HG03135 (cell line): ENCODE results near the gene ZNF292.
"Not testable (repeated sequence)": the region's sequence is repeated elsewhere in the genome, so short reads cannot be mapped to it uniquely, and the experiment has no call there.

Experiments
- ATAC-seq: cut with Tn5 transposase; IDR thresholded peaks from one replicate; pipeline ENCODE4 v1.9.1; 2021; ENCODE audit warnings: mild to moderate bottlenecking, moderate library complexity; ENCODE audit not compliant: unreplicated experiment

Gene ZNF292

DNA sequence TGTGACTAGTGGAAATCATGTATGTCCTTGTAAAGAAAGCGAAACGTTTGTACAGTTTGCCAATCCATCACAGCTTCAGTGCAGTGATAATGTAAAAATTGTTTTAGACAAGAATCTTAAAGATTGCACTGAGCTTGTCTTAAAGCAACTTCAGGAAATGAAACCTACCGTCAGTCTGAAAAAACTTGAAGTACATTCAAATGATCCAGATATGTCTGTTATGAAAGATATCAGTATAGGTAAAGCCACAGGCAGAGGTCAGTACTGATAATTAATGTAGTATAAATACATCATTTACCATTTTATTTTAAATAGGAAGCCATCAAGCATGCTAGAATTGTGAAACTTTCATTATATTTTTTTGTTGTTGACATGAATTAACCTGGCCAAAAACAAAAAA lies 106.2 kb downstream of the ZNF292 start:
- no peak for ATAC-seq

DNA sequence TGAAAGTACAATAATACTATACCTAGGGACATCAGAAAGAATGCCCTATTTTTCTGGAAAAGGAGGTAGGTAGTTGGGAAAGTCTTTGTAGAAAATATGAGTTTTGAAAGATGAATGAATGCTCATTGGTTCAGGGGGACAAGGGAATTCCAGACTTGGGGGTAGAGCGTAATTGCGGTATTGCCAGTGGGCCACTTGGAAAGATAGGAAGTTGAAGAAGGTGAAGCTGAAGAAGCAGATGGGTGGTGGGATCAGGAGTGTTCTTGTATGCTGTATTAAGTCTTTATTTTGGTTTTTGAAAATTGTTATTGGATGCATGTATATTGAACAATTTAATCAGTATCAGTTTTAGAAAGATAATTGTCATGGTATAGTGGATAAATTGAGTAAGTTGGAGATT lies 109.1 kb downstream of the ZNF292 start:
- no peak for ATAC-seq

DNA sequence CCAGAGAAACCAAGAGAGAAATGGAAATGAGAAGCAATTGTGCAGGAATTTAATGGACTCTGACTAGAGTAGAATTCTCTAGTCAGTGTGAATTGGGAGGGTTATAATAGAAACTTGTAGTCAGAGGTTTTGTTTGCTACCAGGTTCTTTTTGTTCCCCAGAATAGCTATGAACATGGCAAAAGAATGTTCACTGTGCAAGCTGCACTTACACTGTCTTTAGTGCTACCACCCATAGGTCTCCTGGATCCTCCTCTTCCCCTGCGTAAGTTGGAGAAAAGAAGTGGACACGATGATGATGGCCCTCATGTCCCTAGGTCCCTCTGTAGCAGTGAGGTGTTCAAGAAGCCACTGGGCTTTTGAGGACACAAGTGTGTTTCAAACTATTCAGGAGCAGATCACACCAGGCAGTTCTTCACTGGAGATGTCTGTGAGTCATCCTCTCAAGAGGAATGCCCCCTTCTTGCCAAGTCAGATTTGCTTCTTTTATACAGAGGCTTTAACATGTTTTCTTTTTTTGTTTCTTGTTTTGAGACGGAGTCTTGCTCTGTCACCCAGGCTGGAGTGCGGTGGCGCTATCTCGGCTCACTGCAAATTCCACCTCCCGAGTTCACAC lies 119.4 kb downstream of the ZNF292 start:
- ATAC-seq, result no peak

DNA sequence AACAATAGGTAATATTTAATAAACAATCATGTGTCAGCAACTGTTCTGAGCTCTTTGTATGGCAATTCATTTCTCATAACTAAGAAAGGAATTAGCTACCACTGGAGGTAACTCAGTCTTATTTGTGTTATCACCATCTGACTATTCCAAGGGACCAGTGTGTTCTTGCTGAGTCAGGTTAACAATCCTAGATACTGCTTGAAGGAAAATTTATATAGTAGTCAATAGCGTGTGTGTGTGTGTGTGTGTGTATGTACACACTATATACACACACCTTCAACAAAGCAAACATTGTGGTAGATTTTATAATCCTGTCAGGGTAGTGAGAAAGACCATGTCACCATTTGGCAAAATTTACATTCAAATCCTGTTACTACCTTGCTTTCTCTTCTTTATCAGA lies 121.3 kb downstream of the ZNF292 start:
- ATAC-seq, result no peak

DNA sequence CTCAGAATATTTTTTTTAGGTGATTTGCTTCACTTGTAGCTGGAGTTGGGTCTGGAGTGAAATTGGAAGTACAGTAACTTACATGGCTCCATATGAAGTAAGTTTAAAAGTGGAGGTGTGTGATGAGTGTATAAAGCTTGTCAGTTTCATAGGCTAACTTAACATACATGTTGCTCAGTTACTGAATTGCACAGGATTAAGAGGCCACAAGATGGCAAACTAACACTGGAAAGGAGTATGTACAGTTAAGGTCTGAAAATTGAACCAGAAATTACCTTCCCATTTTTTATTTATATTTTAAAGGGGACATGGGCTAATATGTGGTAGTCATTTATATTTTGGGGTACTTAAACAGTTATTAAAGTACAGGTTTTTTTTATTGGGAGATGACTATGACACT lies 121.8 kb downstream of the ZNF292 start:
- ATAC-seq, result no peak

DNA sequence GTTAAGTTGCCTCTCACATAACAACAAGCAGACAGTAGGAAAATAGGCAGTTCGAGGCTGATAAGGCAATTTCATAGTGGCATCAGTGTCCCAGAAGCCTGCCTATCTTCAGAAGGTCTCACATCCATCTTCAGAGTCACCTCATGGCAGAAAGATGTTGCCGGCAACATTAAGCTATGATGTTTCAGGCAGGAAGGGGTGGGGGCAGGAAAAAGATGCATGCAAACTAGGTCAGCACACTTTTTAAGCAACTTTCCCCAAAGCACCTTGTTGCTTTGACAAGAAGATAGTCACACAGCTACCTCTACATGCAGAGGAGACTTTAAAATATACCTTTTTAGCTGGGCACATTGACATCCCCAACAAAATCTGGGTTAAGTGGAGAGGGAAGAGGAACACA lies 123.8 kb downstream of the ZNF292 start:
- ATAC-seq, result no peak

DNA sequence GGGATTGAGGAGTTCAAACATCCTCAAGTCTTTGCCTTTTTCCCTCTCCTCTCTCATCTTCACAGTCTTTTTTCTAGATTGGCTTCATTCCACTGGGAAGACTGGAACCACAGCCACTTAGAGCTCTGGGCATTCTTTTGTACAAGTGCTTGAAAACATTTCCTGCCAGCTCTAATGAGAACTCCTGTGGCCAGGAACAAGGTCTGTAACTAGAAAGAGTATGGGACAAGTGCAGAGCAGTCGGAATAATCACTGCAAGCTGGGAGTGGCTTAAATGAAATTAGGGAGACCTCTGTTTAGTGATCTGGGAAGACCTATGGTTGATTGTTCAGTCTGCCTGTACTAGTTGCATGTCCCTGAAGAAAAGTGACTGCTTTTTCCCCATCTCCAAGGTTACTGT lies 126.1 kb downstream of the ZNF292 start:
- no peak for ATAC-seq

DNA sequence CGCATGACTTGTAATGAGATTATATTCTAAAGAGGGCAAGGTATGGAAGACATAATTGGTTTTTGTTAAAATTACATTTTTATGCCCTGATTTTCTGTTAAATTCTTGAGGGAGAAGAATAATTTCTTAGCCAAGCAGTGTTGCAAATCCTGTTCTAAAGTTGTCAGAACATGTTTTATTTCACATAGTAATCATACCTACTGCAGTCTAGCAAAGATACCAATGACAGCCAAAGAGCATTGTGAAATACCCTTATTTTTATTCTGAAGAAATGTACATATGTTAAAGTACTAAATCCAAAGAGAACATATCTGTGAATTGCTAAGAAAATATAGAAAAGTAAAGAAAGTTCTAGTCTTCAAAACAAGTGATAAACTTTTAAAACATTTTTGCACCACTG lies 127.4 kb downstream of the ZNF292 start:
- no peak for ATAC-seq

DNA sequence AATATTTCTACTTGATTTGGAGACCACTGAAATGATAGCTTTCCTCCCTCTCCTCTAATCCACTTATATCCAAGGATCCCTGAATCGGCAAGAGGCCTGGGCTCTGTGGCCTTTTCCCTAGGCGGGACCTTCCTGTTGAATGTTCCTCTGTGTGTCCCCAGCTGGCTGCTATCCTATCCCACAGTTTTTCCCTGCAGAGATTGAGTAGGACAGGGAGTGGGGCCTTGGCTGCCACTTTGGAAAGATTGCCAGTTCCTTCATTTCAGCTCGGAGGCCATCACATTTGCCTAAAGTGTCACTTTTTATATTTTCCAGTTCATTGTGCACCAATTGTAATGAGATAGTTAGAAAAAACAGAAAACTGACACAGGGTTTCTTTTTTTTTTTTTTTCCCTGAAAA lies 128.1 kb downstream of the ZNF292 start:
- no peak for ATAC-seq

DNA sequence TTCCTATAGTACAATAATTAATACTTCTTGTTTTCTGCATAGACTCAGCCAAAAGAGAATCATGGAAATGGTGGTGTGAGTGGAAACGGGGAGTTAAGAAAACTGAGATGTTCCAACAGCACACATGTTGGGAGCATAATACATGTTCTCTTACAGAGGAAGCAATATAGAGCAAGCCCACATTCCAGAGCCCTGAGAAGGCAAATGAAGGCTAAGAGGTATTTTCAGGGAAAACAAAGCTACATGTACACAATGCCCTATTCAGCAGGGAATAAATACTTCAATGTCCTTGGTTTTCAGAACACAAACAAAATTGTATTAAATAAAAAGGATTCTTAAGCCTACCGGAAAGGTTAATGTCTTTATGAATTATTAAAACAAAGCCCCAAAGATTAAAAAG lies 131.9 kb downstream of the ZNF292 start:
- ATAC-seq, result no peak

DNA sequence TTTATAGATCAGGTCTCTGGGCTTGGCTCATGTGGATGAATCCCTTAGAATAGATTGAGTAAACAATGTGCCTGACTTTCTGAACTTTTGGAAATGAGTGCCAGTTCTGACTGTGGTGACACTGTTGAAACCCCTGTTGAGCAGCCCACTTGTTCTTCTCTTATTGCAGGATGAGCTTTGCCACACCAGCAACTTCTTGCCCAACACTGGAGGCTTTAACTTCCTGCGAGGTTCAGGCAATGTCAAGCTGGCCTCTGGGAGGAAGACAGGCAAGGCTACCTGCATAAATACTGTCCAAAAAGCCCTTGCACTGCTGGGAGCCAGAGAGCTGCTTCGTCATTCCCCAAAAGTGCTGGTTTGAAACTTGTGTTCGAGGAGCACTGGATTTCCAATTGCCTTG lies 134.2 kb downstream of the ZNF292 start:
- ATAC-seq, result no peak

DNA sequence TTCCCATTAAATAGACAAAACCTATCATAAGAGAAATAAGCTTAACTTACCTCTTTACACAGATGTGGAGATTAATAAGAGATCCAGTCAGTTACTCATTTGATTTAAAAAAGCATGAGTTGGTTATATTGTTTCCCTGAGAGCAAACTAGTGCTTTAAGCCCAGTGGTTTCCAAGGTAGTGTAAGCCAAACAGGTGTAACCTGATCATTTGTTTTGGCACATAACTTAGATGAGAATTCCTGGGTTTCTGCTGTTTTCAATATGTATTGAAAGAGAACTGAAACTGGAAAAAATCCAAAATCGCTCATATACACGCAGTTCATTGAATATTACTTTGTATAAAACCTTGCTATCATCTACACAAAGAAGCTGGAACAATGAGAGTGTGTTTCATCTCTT lies 136.5 kb downstream of the ZNF292 start:
- no peak for ATAC-seq

DNA sequence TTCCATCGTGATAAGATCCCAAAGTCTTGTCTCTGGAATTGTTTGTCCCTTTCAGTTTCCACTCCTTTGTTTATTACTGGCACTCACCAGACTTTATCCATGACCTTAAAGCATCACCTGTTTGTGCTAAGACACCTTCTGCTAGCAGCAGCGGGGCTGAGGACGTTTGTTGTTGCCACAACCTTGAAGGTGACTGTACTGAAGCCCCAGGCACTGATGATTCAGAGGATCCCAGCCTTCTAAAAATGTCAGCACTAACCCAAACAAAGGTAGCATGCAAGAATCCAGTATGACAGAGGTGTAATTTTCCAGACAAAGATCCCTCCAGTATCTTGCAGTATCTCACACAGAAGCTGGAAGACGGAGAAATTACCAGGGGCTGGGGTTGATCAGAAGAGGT lies 138.2 kb downstream of the ZNF292 start:
- ATAC-seq, result no peak

DNA sequence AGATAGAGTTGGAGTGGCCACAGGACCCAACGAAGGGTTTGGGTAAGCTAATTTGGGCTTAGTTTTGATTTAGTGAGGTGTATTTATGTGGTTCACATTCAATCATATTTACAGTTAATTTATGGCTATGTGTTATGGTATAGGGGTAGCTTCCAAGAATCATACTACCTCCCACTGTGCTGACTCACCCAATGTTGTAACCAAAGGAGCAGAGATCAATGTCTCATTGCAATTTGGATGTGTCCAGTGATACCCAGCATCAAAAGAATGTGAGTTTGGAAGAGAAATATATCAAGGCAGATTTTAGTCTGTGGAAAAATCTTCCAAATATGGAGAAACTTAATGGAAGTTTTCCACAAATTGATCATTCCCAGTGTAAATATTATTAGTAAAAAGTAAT lies 141.8 kb downstream of the ZNF292 start:
- ATAC-seq, result no peak

DNA sequence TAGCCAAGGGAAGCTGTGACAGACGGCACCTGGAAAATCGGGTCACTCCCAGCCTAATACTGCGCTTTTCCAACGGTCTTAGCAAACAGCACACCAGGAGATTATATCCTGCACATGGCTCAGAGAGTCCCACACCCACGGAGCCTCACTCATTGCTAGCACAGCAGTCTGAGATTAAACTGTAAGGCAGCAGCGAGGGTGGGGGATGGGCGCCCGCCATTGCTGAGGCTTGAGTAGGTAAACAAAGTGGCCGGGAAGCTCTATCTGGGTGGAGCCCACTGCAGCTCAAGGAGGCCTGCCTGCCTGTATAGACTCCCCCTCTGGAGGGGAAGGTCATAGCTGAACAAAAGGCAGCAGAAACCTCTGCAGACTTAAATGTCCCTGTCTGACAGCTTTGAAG lies 145.9 kb downstream of the ZNF292 start:
- ATAC-seq, result not testable (repeated sequence)

DNA sequence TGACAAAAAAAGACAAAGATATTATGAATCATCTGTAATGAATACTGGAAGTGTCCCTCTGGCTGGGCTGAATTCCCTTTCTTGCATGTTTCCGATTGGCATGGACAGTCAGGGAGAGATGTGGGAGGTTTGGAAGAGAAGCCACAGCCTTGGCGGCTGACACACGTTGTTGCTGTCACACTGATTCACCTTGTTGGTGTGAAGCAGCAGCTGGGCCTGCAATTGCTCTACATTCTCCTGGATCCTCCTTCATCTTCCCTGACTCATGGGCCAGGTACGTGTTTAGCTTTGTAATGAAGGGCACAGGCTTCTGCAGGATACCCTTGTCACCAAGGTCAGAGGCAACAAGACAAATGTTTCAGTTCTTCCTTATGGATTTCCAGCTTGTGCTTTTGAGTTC lies 153.6 kb downstream of the ZNF292 start:
- no peak for ATAC-seq

DNA sequence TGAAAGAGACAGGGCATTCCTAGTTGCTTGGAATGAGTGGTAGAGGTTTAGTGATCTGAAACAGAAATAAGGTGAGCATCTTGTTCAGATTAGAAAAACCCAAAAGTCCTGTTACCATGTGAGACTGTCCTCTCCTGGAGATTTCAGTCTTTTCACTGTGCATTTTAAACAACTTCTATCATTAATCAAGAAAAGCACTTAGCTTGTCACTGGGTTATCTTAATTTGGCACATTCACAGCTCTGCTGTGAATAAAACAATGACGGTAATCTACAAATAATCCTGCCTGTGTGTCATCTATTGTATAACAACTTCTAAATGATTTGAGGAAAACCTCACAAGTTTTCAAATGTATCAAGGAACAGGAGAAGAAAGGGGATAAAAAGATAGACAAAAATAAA lies 157.5 kb downstream of the ZNF292 start:
- ATAC-seq, result no peak
